NCI-H524 (cell line): ENCODE results near the gene MAGIX.
"Not testable (repeated sequence)": the region's sequence is repeated elsewhere in the genome, so short reads cannot be mapped to it uniquely, and the experiment has no call there.

Experiments used
- DNase-seq, 2 experiments: peaks; one replicate each; lab custom pipeline; 2025; lab: John Stamatoyannopoulos, UW

Gene MAGIX

DNA sequence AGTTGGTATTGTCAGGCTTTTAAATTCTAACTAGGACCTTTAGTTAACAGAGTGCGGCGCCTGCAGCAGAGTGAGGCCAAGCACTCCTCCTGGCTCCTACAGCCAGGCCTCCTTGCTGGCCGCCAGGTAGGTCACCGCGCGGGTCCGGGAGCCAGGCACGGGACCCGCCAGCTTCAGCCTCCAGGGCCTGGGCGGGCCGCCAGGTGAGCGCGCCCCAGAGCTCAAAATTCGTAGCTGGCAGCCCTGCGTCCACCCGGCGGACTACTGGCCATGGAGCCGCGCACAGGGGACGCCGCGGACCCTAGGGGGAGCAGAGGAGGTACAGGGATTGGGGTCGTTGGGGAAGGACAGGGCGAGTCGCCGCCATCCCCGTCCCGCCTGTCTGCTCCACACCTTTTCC, at the start of gene MAGIX:
TSS of gene MAGIX (plus strand) at position 139 of the 400 bp plus-strand sequence. CDS start at position 271, 132 bp downstream.
- no peak for DNase-seq

GRCh38 chrX:49116076-49116475, 46.5 kb upstream of the MAGIX start:
- DNase-seq: no peak

DNA sequence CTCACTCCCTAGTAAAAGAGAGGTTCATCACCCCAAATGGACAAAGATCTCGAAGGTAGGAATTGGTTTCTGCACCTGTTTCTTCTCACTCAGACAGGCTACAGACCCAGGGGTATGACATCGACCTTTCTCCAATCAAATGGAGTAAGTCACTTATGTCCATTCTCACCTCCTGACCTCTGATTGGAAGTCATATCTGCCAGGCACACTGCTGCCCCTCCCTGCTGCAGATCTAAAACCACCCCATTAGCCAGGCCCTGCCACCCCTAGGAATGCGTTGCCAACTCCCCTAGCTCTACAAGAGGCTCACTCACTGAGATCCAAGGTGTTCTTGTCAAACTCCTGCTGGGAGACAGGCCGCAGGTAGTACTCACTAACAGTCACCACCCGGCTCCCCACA, 45.8 kb upstream of the MAGIX start:
- no peak for DNase-seq

DNA sequence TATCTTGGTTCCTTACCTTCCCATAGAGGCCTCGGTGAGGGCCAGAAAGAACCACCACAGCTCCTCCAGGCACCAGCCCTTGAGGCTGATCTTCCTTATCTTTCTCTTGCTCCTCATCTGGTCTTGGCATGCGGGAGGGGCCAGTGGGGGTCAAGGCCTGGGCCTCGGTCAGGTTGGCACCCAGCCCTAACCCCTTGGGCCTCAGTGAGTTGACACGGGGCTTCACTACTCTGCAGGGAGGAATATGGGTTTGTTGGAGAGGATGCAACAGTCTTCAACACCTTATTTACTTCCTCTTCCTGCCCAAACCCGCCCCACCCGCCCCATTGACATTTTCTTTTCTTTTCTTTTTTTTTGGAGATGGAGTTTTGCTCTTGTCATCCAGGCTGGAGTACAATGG, 45.0 kb upstream of the MAGIX start:
- DNase-seq: no peak

GRCh38 chrX:49120091-49120490, 42.5 kb upstream of the MAGIX start:
- DNase-seq: no peak

DNA sequence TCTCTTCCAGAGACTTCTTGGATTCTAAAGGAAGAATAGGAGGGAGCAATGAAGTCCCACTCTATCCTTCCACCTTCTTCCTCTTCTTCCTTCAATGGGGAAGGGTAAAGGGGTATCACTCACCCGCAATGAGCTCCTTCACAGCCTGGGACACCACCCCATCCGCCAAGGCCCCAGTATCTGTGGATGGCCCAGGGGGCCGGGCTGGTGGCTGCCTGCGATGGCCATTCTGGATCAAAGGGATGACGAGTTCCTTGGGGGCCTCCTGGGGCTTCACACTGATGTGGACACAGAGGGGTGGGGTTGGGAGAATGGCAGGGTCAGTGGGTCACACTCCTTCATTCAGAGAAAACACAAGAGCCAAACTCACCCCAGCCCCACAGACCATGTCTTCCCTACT, 40.1 kb upstream of the MAGIX start:
- DNase-seq: no peak

GRCh38 chrX:49127742-49128258, 34.8 kb upstream of the MAGIX start:
- not testable (repeated sequence) for DNase-seq

GRCh38 chrX:49129427-49129826, 33.1 kb upstream of the MAGIX start:
- DNase-seq: no peak

DNA sequence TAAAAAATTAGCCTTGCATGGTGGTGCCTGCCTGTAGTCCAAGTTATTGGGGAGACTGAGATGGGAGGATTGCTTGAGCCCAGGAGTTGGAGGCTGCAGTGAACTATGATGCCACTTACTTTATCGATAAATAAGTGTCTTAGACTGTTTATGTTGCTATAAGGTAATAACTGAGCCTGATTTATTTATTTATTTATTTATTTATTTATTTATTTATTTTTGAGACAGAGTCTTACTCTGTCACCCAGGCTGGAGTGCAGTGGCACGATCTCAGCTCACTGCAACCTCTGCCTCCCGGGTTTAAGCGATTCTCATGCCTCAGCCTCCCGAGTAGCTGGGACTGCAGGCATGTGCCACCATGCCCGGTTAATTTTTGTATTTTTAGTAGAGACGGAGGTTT, 30.3 kb upstream of the MAGIX start:
- DNase-seq: not testable (repeated sequence)

GRCh38 chrX:49133759-49134158, 28.8 kb upstream of the MAGIX start:
- DNase-seq: no peak

DNA sequence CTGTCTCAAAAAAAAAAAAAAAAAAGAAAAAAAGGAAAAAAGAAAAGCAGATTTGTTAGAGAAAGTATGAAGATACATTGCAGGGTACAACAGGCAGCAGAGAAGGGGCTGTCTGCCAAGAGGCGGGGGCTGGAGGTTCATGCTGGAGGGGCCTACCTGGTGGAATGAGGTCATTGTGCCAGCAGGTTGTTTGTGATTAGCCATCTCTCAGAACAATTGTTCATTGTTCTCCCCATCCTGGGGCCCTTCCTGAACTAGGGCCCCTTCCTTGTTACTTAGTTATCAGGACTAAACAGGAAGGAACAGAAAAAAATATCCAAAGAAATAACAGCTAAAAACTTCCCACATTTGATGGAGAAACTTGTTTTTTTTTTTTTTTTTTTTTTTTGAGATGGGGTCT, 25.1 kb upstream of the MAGIX start:
- no peak for DNase-seq

DNA sequence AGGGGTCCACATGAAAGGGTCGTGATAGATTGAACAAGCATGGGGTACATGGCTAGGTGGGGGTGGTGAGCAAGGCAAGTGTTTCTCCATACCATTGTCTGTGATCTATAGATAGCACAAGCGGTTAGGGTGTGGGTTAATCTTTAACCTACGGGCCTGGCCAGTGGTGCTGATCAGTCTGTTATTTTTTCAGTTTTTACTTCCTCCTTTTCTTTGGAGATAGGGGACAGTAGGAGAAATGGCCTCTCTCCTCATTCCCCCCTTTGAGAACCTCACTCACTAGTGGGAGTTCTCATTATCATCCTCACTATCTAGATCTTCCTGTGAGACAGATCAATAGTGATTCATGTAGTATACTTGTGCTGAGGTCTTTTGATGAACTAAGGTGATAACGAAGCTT, 22.8 kb upstream of the MAGIX start:
- no peak for DNase-seq

DNA sequence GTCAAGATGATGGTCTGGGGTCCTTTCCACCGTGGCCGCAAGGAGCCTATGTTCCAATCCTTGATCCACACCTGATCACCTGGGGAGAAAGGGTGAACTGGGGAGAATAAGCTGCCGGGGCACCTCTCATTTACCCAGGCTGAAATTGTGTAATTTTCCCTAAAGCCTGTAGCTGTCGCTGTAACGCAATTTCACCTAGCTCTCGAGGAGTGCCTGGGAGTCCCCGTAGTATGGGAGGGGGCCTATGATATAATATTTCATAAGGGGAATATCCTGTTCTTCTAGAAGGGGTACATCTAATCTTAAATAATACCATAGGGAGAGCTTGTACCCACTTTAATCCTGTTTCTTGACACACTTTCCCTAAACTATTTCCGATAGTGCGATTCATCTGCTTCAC, 20.3 kb upstream of the MAGIX start:
- peak in 1 of 2 experiments; percentile 29 for DNase-seq

GRCh38 chrX:49143154-49143553, 19.4 kb upstream of the MAGIX start:
- not testable (repeated sequence) for DNase-seq

DNA sequence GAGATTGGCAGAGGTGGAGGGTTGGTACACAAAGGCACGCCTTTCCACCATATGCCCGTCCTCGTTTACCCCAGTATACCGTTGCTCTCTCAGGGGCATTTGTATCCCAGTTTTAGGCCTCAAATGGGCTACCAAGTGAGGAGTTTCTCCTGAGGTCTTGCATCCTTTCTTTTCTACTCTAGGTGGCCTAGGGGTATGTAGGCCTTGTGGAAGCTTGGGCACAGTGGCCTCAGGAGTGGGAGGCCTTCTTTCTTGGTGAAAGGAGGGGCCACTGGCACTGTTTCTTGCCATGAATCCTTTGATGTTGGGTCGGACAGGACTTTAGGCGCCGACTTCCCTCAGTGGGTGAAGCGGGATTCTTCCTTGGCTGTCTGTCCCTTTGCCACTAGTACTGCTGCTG, 15.3 kb upstream of the MAGIX start:
- DNase-seq: no peak

DNA sequence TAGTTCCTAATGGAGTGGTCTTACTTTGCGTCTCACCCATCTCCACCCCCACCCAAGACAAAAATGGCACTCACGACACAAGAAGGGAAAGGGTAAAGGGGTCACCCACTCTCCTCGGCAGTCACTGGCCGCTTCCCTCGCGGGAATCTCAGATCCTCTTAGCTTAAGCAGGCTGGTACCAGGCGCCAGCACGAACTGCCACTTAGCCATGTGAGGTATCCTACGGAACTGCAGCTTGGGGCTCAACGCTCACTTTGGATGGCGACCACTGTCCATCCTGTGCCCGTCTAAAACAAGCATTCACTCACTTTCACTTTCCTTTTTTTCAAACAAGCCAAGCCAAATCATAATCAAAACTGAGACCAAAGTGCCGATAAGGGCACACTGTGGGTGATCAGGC, 14.6 kb upstream of the MAGIX start:
- no peak for DNase-seq

DNA sequence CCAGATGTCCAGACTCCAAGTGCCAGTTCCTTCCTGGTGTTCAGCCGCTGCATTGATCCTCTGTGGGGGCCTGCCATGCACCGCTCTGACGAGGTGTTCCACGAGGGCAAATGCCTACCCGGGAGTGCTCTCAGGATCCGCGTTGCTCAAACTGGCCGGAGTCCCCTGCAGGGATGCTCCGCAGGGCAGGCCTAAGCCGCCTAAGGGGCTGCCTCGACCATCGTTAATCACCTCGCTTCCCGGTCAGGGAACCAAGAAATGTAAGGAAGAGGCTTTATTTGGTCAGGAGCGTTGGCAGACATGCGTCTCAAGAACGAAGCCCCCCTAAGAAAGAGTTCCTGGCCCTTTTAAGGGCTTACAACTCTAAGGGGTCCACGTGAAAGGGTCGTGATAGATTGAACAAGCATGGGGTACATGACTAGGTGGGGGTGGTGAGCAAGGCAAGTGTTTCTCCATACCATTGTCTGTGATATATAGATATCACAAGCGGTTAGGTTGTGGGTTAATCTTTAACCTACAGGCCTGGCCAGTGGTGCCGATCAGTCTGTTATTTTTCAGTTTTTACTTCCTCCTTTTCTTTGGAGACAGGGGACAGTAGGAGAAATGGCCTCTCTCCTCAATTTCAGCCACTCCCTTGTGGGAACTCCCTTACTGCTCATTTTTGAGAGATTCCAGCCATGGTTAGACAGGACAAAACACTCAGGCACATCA, 14.0 kb upstream of the MAGIX start:
- not testable (repeated sequence) for DNase-seq

DNA sequence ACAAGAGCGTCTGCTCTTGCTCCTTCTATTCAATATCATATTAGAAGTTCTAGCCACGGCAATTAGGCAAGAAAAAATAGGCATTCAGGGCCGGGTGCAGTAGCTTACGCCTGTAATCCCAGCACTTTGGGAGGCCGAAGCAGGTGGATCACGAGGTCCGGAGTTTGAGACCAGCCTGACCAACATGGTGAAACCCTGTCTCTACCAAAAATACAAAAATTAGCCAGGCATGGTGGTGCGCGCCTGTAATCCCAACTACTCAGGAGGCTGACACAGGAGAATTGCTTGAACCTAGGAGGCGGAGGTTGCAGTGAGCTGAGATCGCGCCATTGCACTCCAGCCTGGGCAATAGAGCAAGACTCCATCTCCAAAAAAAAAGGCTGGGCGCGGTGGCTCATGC, 13.3 kb upstream of the MAGIX start:
- DNase-seq: not testable (repeated sequence)

DNA sequence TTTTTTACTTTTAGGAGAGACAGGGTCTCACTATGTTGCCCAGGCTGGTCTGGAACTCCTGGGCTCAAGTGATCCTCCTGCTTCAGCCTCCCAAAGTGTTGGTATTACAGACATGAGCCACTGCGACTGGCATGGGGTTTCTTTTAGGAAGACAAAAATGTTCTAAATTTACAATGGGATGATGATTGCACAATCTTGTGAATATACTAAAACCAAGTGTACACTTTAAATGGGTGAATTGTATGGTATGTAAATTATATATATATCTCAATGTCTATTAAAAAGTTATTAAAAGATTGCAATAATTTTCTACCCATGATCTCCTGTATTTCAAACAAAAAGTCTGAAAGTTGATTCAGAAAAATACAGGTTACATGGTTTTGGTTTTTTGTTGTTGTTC, 9.1 kb upstream of the MAGIX start:
- no peak for DNase-seq

- peak in 1 of 2 experiments; percentile 21 for DNase-seq
Measured at GRCh38 chrX:49155243-49155899, 7.2 kb upstream of the MAGIX start.

GRCh38 chrX:49155900-49156837, 6.4 kb upstream of the MAGIX start:
- DNase-seq: peak; percentile 75 to 85

DNA sequence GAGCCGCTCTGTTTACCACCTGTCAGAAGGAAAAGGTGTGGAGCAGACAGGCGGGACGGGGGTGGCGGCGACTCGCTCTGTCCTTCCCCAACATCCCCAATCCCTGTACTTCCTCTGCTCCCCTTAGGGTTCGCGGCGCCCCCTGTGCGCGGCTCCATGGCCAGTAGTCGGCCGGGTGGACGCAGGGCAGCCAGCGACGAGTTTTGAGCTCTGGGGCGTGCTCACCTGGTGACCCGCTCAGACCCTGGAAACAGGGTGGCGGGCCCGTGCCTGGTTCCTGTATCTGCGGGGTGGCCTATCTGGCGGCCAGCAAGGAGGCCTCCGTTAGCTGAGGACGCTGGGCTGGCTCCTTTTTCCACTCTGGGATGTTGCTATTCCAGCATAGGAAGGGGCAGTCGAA, 5.4 kb upstream of the MAGIX start:
- no peak for DNase-seq
